K562 (cell line): Measurements from ENCODE around the gene IL5. TPM values are rescaled to one million over a fixed set of nuclear protein-coding genes. Genes with fewer than 3 reads are reported as not detected.

ENCODE experiments used
- BRF1 ChIP-seq: IDR thresholded peaks from 3 replicates; pipeline ENCODE4 v1.6.1; 2011; ENCODE audit warnings: borderline replicate concordance, mild to moderate bottlenecking; ENCODE audit not compliant: insufficient read length; ENCODE audit errors: extremely low read depth
- DDX20 ChIP-seq: fragments of 450-650 bp; IDR thresholded peaks from 2 replicates; pipeline ENCODE4 v1.6.1; 2016; ENCODE audit warnings: missing genetic modification characterization, low read depth, mild to moderate bottlenecking, missing compliant biosample characterization, moderate library complexity
- GABPA ChIP-seq: fragments of 200-800 bp; sonication (Bioruptor generic); conservative IDR thresholded peaks from 2 replicates; pipeline ENCODE4 v1.6.1; 2016; ENCODE audit warnings: low read depth, missing genetic modification characterization, missing compliant biosample characterization
- NCOA6 ChIP-seq: fragments of 450-650 bp; IDR thresholded peaks from 2 replicates; pipeline ENCODE4 v1.6.1; 2017; ENCODE audit warnings: mild to moderate bottlenecking
- NCOR1 ChIP-seq: fragments of 450-650 bp; IDR thresholded peaks from 2 replicates; pipeline ENCODE4 v1.6.1; 2016; ENCODE audit warnings: mild to moderate bottlenecking, moderate library complexity
- PHF21A ChIP-seq: fragments of 450-650 bp; IDR thresholded peaks from 2 replicates; pipeline ENCODE4 v1.6.1; 2017; ENCODE audit warnings: low read depth, borderline replicate concordance
- XRCC3 ChIP-seq: fragments of 450-650 bp; IDR thresholded peaks from 2 replicates; pipeline ENCODE4 v1.6.1; 2017; ENCODE audit warnings: mild to moderate bottlenecking, moderate library complexity
- ZNF217 ChIP-seq: sonication (generic); formaldehyde crosslinking; IDR thresholded peaks from 2 replicates; pipeline ENCODE4 v1.8.0; 2022; ENCODE audit warnings: mild to moderate bottlenecking, missing genetic modification reagents
- ZNF77 ChIP-seq: fragments of 250-450 bp; sonication (Bioruptor Pico); IDR thresholded peaks from 2 replicates; pipeline ENCODE4 v1.5.0; 2020
- polyA plus RNA-seq, 8 experiments: library from polyadenylated mRNA; depleted of rRNA in 4 of 8; stranded (reverse) in 5 of 8; unstranded in 3 of 8; fragments of >200 nt; fragmentation: Nextera tagmentation in 2 of 8; fragmentation: Illumina TruSeq in 1 of 8; extraction: Ambion mirVana in 2 of 8; extraction: Trizol in 1 of 8; gene quantifications; 2 replicates each; pipeline versions ENCODE4 v1.2.1 to v1.2.3, GENCODE V29; 2011 to 2014; ENCODE audit warnings: inconsistent platforms in 1 of 8, missing spikeins in 1 of 8
- total RNA-seq, 7 experiments: library from RNA; depleted of rRNA in 6 of 7; stranded (reverse); fragments of >200 nt in 6 of 7; fragmentation: Illumina TruSeq in 2 of 7; extraction: Trizol in 2 of 7; gene quantifications; 2 replicates each; pipeline versions ENCODE4 v1.2.1 to v1.2.3, GENCODE V29; 2011 to 2021; ENCODE audit warnings: low replicate concordance in 1 of 7
- TF ChIP-seq, protein P1 (sequence below): fragments of 250-450 bp; sonication (Bioruptor Pico); IDR thresholded peaks from 2 replicates; pipeline ENCODE4 v1.8.0; 2022; ENCODE audit warnings: moderate library complexity, mild to moderate bottlenecking, inconsistent platforms
- TF ChIP-seq, protein P2 (sequence below), 2 experiments: fragments of 450-650 bp in 1 of 2; IDR thresholded peaks; 2 replicates each; pipeline ENCODE4 v1.6.1; 2011 to 2017; ENCODE audit warnings: low read depth in 2 of 2, antibody characterized with exemption in 1 of 2, borderline replicate concordance in 1 of 2, low read length in 1 of 2, mild to moderate bottlenecking in 1 of 2, mixed read lengths in 1 of 2; ENCODE audit not compliant: control insufficient read depth in 1 of 2
- TF ChIP-seq, protein P3 (sequence below): fragments of 250-450 bp; sonication (Bioruptor Pico); IDR thresholded peaks from 2 replicates; pipeline ENCODE4 v1.4.0; 2020
- TF ChIP-seq, protein P4 (sequence below): fragments of 250-450 bp; sonication (Bioruptor Pico); IDR thresholded peaks from 2 replicates; pipeline ENCODE4 v1.5.1; 2021; ENCODE audit warnings: mild to moderate bottlenecking
- TF ChIP-seq, protein P5 (sequence below): fragments of 250-450 bp; sonication (Bioruptor Pico); IDR thresholded peaks from 2 replicates; pipeline ENCODE4 v1.8.0; 2022; ENCODE audit warnings: inconsistent platforms, mild to moderate bottlenecking, moderate library complexity, borderline replicate concordance
- TF ChIP-seq, protein P6 (sequence below): fragments of 450-650 bp; formaldehyde crosslinking; IDR thresholded peaks from 2 replicates; pipeline ENCODE4 v1.4.0; 2022; ENCODE audit warnings: missing genetic modification characterization

IL5 gene
- total and polyA plus RNA-seq, 9 of the 15 experiments (the other 6 are each of a cell fraction or from before 2014, with no cell fraction given), result 0.44 TPM; not detected in 8

GRCh38 chr5:132556763-132557477 is 13.6 kb upstream of the IL5 start, which contains the start of gene RAD50 (continued):
- TF ChIP-seq, protein P1, sequence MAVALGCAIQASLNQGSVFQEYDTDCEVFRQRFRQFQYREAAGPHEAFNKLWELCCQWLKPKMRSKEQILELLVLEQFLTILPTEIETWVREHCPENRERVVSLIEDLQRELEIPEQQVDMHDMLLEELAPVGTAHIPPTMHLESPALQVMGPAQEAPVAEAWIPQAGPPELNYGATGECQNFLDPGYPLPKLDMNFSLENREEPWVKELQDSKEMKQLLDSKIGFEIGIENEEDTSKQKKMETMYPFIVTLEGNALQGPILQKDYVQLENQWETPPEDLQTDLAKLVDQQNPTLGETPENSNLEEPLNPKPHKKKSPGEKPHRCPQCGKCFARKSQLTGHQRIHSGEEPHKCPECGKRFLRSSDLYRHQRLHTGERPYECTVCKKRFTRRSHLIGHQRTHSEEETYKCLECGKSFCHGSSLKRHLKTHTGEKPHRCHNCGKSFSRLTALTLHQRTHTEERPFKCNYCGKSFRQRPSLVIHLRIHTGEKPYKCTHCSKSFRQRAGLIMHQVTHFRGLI, result no peak
- no peak for TF ChIP-seq XRCC3
- TF ChIP-seq PHF21A, result peak; percentile 72
- no peak for TF ChIP-seq BRF1
- TF ChIP-seq, protein P2, sequence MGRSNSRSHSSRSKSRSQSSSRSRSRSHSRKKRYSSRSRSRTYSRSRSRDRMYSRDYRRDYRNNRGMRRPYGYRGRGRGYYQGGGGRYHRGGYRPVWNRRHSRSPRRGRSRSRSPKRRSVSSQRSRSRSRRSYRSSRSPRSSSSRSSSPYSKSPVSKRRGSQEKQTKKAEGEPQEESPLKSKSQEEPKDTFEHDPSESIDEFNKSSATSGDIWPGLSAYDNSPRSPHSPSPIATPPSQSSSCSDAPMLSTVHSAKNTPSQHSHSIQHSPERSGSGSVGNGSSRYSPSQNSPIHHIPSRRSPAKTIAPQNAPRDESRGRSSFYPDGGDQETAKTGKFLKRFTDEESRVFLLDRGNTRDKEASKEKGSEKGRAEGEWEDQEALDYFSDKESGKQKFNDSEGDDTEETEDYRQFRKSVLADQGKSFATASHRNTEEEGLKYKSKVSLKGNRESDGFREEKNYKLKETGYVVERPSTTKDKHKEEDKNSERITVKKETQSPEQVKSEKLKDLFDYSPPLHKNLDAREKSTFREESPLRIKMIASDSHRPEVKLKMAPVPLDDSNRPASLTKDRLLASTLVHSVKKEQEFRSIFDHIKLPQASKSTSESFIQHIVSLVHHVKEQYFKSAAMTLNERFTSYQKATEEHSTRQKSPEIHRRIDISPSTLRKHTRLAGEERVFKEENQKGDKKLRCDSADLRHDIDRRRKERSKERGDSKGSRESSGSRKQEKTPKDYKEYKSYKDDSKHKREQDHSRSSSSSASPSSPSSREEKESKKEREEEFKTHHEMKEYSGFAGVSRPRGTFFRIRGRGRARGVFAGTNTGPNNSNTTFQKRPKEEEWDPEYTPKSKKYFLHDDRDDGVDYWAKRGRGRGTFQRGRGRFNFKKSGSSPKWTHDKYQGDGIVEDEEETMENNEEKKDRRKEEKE (IDR thresholded peaks at IDR 0.05; ENCODE audit: borderline replicate concordance in 1 of 2, control insufficient read depth in 1 of 2, low read depth in 2 of 2, low read length in 1 of 2), result no peak
- 0 out of 2 replicates have a peak, but pooled peaks have one; percentile 7 for TF ChIP-seq NCOR1
- TF ChIP-seq, protein P3, sequence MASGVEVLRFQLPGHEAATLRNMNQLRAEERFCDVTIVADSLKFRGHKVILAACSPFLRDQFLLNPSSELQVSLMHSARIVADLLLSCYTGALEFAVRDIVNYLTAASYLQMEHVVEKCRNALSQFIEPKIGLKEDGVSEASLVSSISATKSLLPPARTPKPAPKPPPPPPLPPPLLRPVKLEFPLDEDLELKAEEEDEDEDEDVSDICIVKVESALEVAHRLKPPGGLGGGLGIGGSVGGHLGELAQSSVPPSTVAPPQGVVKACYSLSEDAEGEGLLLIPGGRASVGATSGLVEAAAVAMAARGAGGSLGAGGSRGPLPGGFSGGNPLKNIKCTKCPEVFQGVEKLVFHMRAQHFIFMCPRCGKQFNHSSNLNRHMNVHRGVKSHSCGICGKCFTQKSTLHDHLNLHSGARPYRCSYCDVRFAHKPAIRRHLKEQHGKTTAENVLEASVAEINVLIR (CRISPR knock-in tag), result no peak
- TF ChIP-seq ZNF77 (CRISPR knock-in tag), result no peak
- peak; percentile 85 for TF ChIP-seq GABPA (tag)
- TF ChIP-seq ZNF217 (CRISPR knock-in tag), result no peak
- no peak for TF ChIP-seq NCOA6
- TF ChIP-seq, protein P4, sequence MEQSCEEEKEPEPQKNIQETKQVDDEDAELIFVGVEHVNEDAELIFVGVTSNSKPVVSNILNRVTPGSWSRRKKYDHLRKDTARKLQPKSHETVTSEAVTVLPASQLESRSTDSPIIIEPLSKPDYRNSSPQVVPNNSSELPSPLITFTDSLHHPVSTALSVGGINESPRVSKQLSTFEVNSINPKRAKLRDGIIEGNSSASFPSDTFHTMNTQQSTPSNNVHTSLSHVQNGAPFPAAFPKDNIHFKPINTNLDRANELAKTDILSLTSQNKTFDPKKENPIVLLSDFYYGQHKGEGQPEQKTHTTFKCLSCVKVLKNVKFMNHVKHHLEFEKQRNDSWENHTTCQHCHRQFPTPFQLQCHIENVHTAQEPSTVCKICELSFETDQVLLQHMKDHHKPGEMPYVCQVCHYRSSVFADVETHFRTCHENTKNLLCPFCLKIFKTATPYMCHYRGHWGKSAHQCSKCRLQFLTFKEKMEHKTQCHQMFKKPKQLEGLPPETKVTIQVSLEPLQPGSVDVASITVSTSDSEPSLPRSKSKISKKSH (CRISPR knock-in tag), result no peak
- TF ChIP-seq, protein P5, sequence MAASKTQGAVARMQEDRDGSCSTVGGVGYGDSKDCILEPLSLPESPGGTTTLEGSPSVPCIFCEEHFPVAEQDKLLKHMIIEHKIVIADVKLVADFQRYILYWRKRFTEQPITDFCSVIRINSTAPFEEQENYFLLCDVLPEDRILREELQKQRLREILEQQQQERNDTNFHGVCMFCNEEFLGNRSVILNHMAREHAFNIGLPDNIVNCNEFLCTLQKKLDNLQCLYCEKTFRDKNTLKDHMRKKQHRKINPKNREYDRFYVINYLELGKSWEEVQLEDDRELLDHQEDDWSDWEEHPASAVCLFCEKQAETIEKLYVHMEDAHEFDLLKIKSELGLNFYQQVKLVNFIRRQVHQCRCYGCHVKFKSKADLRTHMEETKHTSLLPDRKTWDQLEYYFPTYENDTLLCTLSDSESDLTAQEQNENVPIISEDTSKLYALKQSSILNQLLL (CRISPR knock-in tag), result no peak
- TF ChIP-seq, protein P6, sequence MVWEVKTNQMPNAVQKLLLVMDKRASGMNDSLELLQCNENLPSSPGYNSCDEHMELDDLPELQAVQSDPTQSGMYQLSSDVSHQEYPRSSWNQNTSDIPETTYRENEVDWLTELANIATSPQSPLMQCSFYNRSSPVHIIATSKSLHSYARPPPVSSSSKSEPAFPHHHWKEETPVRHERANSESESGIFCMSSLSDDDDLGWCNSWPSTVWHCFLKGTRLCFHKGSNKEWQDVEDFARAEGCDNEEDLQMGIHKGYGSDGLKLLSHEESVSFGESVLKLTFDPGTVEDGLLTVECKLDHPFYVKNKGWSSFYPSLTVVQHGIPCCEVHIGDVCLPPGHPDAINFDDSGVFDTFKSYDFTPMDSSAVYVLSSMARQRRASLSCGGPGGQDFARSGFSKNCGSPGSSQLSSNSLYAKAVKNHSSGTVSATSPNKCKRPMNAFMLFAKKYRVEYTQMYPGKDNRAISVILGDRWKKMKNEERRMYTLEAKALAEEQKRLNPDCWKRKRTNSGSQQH (CRISPR knock-in tag), result 0 out of 2 replicates have a peak, but pooled peaks have one; percentile 15
- TF ChIP-seq DDX20 (tag), result no peak
